Keratinocyte (primary cell): ENCODE results near the gene FAM135A. TPM values are rescaled to one million over a fixed set of nuclear protein-coding genes. Genes with fewer than 3 reads are reported as not detected.

ENCODE experiments used
- DNase-seq: peaks from one replicate; pipeline ENCODE4 v3.0.0-alpha.2; 2011; ENCODE audit warnings: low read depth, missing footprints, low spot score
- FAIRE-seq: peaks from 2 replicates; lab custom pipeline; 2011; peaks lifted over from hg19 to GRCh38; lab: Jason Lieb, UNC
- H2AFZ ChIP-seq: 2 replicates; pipeline ENCODE4 v1.6.0; 2012; ENCODE audit warnings: low read length, control low read depth, inconsistent platforms; ENCODE audit not compliant: control insufficient read depth
- H3K27ac ChIP-seq: 2 replicates; pipeline ENCODE4 v1.5.1; 2011; ENCODE audit warnings: low read length; ENCODE audit not compliant: control insufficient read depth, insufficient read depth
- H3K27me3 ChIP-seq: 3 replicates; pipeline ENCODE4 v1.6.0; 2011; ENCODE audit warnings: low read length; ENCODE audit not compliant: control insufficient read depth, insufficient read depth; ENCODE audit errors: extremely low read depth
- H3K36me3 ChIP-seq, 2 experiments: 2 replicates in 1 of 2; 3 replicates in 1 of 2; pipeline ENCODE4 v1.5.1; 2011; ENCODE audit warnings: low read length in 2 of 2, mild to moderate bottlenecking in 1 of 2; ENCODE audit not compliant: control insufficient read depth in 2 of 2, insufficient read depth in 2 of 2; ENCODE audit errors: extremely low read depth in 1 of 2
- H3K4me1 ChIP-seq: 3 replicates; pipeline ENCODE4 v1.5.1; 2011; ENCODE audit warnings: low read length; ENCODE audit not compliant: control insufficient read depth, insufficient read depth; ENCODE audit errors: extremely low read depth
- H3K4me2 ChIP-seq: 3 replicates; pipeline ENCODE4 v1.6.0; 2011; ENCODE audit warnings: low read depth, low read length; ENCODE audit not compliant: control insufficient read depth, insufficient read depth; ENCODE audit errors: extremely low read depth
- H3K4me3 ChIP-seq, 3 experiments: fragments of 200-600 bp in 1 of 3; sonication (generic) in 1 of 3; 2 replicates in 2 of 3; 3 replicates in 1 of 3; pipeline ENCODE4 v1.5.1; 2011 to 2016; ENCODE audit warnings: low read length in 3 of 3, mild to moderate bottlenecking in 3 of 3, control low read depth in 2 of 3, inconsistent platforms in 1 of 3, low read depth in 1 of 3, mixed read lengths in 1 of 3, mixed run types in 1 of 3, moderate library complexity in 1 of 3; ENCODE audit not compliant: control insufficient read depth in 2 of 3, insufficient read depth in 2 of 3; ENCODE audit errors: extremely low read depth in 1 of 3
- H3K79me2 ChIP-seq: 2 replicates; pipeline ENCODE4 v1.6.0; 2012; ENCODE audit warnings: low read length; ENCODE audit not compliant: control insufficient read depth, insufficient read depth
- H3K9ac ChIP-seq: 3 replicates; pipeline ENCODE4 v1.6.0; 2011; ENCODE audit warnings: low read length; ENCODE audit not compliant: control insufficient read depth, insufficient read depth; ENCODE audit errors: extremely low read depth
- H3K9me1 ChIP-seq: 3 replicates; pipeline ENCODE4 v1.6.0; 2011; ENCODE audit warnings: low read length; ENCODE audit not compliant: control insufficient read depth, insufficient read depth; ENCODE audit errors: extremely low read depth
- H3K9me3 ChIP-seq: 2 replicates; pipeline ENCODE4 v1.5.1; 2012; ENCODE audit warnings: low read depth, low read length; ENCODE audit not compliant: control insufficient read depth
- H4K20me1 ChIP-seq: 3 replicates; pipeline ENCODE4 v1.6.0; 2011; ENCODE audit warnings: low read length; ENCODE audit not compliant: control insufficient read depth, insufficient read depth; ENCODE audit errors: extremely low read depth
- EZH2 ChIP-seq: IDR thresholded peaks from one replicate; pipeline ENCODE4 v1.6.1; 2012; ENCODE audit warnings: inconsistent platforms, mild to moderate bottlenecking, low read length, moderate library complexity
- dilution Hi-C: fragments of 300-500 bp; cut with MboI; formaldehyde crosslinking; loops from one replicate; pipeline ENCODE4 v1.7.0; 2020; ENCODE audit warnings: low sequenced_read_pairs; ENCODE audit not compliant: extremely low pct_ligation_motif_present
- polyA plus RNA-seq, 5 experiments: library from polyadenylated mRNA; depleted of rRNA in 3 of 5; stranded (reverse) in 3 of 5; stranded (forward) in 1 of 5; unstranded in 1 of 5; fragments of >200 nt; gene quantifications; 1 replicate in 1 of 5; 2 replicates in 3 of 5; 3 replicates in 1 of 5; pipeline versions ENCODE4 v1.2.1 to v1.2.3, GENCODE V29; 2011 to 2012; ENCODE audit warnings: missing spikeins in 2 of 5, low read depth in 1 of 5, low replicate concordance in 1 of 5
- TF ChIP-seq, protein P1 (sequence below), 3 experiments: IDR thresholded peaks in 1 of 3; conservative IDR thresholded peaks in 1 of 3; optimal IDR thresholded peaks in 1 of 3; 2 replicates in 2 of 3; 3 replicates in 1 of 3; pipeline versions ENCODE3 to v1.5.1; 2011; ENCODE audit warnings: low read length in 3 of 3, mild to moderate bottlenecking in 3 of 3, moderate library complexity in 2 of 3, control low read depth in 1 of 3, inconsistent platforms in 1 of 3; ENCODE audit not compliant: insufficient read depth in 2 of 3; ENCODE audit errors: extremely low read depth in 1 of 3

Gene FAM135A
- polyA plus RNA-seq, 1 donor (not counting 4 experiments of a cell fraction or from before 2014, with no cell fraction given): 21.3 TPM

DNA sequence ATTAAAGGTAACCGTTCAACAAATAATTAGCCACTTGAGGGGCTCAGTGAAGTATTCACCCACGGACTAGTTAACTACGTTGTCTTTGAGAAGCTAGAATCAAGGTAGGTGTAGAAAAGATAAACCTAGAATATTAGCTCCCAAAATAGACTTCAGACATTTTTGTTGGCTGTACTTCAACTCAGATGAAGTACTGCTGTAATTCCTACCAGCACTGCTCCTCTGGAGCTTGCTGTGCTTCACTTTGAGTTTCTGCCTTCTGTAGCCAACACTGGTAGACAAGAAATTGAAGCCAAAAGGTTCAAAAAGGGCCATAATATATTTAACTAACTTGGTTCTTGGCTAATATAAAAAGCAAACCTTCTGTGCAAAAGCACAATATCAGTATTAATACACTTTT lies 134.6 kb downstream of the FAM135A start:
- Histone ChIP-seq H4K20me1 (no peaks in the 10 kb centered on the region), H3K4me1 (no peaks in the 10 kb centered on the region), H3K27ac (no peak overlapping the region), H3K9me3 (no peaks in the 10 kb centered on the region), H3K27me3 (no peaks in the 10 kb centered on the region), H3K9ac (no peak overlapping the region), H3K79me2 (no peaks in the 10 kb centered on the region), H3K4me2 (no peak overlapping the region), H2AFZ (no peak overlapping the region), H3K36me3 (no peaks in the 10 kb centered on the region), H3K4me3 (no peak overlapping the region), H3K9me1 (no peaks in the 10 kb centered on the region)
- dilution Hi-C loops: no loop called here
- no peak for DNase-seq
- FAIRE-seq: no peak
- TF ChIP-seq, protein P1, sequence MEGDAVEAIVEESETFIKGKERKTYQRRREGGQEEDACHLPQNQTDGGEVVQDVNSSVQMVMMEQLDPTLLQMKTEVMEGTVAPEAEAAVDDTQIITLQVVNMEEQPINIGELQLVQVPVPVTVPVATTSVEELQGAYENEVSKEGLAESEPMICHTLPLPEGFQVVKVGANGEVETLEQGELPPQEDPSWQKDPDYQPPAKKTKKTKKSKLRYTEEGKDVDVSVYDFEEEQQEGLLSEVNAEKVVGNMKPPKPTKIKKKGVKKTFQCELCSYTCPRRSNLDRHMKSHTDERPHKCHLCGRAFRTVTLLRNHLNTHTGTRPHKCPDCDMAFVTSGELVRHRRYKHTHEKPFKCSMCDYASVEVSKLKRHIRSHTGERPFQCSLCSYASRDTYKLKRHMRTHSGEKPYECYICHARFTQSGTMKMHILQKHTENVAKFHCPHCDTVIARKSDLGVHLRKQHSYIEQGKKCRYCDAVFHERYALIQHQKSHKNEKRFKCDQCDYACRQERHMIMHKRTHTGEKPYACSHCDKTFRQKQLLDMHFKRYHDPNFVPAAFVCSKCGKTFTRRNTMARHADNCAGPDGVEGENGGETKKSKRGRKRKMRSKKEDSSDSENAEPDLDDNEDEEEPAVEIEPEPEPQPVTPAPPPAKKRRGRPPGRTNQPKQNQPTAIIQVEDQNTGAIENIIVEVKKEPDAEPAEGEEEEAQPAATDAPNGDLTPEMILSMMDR (optimal IDR thresholded peaks at IDR 0.05 in 1 of 3, IDR thresholded peaks at IDR 0.05 in 1 of 3, conservative IDR thresholded peaks at IDR 0.05 in 1 of 3; ENCODE audit: extremely low read depth in 1 of 3, insufficient read depth in 2 of 3, low read length in 3 of 3): no peak
- no peak for TF ChIP-seq EZH2

DNA sequence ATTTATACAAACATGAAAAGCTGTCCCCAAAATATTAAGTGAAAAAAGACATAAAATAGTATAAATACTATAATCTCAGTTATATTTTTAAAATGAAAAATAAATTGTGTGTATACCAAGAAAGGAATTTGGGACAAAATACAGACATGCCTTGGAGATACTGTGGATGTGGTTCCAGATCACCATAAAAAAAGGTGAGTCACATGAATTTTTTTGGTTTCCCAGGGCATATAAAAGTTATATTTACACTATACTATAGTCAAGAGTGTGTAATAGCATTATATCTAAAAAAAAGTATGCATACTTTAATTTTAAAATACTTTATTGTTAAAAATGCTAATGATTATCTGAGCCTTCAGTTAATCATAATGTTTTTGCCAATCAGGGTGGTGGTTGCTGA lies 136.0 kb downstream of the FAM135A start:
- Histone ChIP-seq H4K20me1 (no peaks in the 10 kb centered on the region), H3K4me3 (no peak overlapping the region), H3K9me3 (no peaks in the 10 kb centered on the region), H3K27ac (no peak overlapping the region), H3K27me3 (no peaks in the 10 kb centered on the region), H3K36me3 (no peaks in the 10 kb centered on the region), H3K9me1 (no peaks in the 10 kb centered on the region), H3K9ac (no peak overlapping the region), H3K4me1 (no peaks in the 10 kb centered on the region), H3K4me2 (no peak overlapping the region), H3K79me2 (no peaks in the 10 kb centered on the region), H2AFZ (no peak overlapping the region)
- FAIRE-seq (no peak), DNase-seq (no peak)
- dilution Hi-C loops: no loop called here
- TF ChIP-seq, protein P1 (optimal IDR thresholded peaks at IDR 0.05 in 1 of 3, IDR thresholded peaks at IDR 0.05 in 1 of 3, conservative IDR thresholded peaks at IDR 0.05 in 1 of 3; ENCODE audit: extremely low read depth in 1 of 3, insufficient read depth in 2 of 3, low read length in 3 of 3): no peak
- no peak for TF ChIP-seq EZH2
